ENCODE results near the gene HIRA. TPM values are rescaled to one million over a fixed set of nuclear protein-coding genes. Genes with fewer than 3 reads are reported as not detected.

HIRA gene
- total and polyA plus RNA-seq, 9 of the 15 experiments (the other 6 are each of a cell fraction or from before 2014, with no cell fraction given): 0.96 to 132 (median 58.4) TPM

DNA sequence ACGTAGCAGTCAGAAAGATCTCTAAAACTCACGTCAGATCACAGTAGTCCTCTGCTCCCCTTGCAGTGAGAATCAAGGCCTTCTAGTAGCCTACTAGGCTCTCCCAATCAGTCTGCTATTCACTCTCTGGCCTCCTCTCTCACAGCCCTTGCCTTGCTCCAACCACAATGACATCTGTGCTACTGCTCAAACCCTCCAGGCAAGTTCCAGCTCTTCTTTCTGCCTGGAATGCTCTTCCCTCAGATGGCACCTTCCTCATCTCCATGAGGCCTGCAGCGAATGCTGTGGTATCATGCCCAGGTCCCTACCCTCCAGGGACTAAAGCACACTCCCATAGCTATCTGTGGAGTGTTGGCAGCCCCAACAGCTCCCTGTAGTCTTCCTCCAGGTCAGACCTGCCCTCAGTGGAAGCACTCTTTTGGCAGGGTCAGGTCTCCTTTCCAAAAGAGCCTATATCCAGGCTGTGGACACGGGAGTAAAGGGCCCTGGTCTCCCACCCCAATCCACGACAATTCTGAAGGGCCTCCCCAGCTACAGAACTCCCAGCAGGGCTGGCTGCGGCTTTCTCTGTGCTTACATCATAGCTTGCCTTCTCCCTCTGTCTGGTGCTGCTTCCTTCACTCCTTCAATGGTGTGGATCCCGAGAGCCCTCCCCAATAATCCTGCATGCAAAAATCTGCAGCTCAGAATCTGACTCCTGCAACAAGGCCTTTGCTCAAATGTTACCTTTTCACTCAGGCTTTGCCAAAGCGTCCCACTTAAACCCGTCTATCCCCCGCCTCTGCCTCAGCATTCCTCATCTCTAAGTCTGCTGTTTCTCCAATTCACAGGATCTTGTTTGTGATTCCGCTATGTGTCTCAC is 8.9 kb downstream of the HIRA start (continued):
- TF ChIP-seq, protein P1, sequence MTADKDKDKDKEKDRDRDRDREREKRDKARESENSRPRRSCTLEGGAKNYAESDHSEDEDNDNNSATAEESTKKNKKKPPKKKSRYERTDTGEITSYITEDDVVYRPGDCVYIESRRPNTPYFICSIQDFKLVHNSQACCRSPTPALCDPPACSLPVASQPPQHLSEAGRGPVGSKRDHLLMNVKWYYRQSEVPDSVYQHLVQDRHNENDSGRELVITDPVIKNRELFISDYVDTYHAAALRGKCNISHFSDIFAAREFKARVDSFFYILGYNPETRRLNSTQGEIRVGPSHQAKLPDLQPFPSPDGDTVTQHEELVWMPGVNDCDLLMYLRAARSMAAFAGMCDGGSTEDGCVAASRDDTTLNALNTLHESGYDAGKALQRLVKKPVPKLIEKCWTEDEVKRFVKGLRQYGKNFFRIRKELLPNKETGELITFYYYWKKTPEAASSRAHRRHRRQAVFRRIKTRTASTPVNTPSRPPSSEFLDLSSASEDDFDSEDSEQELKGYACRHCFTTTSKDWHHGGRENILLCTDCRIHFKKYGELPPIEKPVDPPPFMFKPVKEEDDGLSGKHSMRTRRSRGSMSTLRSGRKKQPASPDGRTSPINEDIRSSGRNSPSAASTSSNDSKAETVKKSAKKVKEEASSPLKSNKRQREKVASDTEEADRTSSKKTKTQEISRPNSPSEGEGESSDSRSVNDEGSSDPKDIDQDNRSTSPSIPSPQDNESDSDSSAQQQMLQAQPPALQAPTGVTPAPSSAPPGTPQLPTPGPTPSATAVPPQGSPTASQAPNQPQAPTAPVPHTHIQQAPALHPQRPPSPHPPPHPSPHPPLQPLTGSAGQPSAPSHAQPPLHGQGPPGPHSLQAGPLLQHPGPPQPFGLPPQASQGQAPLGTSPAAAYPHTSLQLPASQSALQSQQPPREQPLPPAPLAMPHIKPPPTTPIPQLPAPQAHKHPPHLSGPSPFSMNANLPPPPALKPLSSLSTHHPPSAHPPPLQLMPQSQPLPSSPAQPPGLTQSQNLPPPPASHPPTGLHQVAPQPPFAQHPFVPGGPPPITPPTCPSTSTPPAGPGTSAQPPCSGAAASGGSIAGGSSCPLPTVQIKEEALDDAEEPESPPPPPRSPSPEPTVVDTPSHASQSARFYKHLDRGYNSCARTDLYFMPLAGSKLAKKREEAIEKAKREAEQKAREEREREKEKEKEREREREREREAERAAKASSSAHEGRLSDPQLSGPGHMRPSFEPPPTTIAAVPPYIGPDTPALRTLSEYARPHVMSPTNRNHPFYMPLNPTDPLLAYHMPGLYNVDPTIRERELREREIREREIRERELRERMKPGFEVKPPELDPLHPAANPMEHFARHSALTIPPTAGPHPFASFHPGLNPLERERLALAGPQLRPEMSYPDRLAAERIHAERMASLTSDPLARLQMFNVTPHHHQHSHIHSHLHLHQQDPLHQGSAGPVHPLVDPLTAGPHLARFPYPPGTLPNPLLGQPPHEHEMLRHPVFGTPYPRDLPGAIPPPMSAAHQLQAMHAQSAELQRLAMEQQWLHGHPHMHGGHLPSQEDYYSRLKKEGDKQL (CRISPR knock-in tag; IDR thresholded peaks at IDR 0.05; ENCODE audit: borderline replicate concordance): no peak
- TF ChIP-seq TFAM (CRISPR knock-in tag; conservative IDR thresholded peaks at IDR 0.05): no peak
- TF ChIP-seq, protein P2, sequence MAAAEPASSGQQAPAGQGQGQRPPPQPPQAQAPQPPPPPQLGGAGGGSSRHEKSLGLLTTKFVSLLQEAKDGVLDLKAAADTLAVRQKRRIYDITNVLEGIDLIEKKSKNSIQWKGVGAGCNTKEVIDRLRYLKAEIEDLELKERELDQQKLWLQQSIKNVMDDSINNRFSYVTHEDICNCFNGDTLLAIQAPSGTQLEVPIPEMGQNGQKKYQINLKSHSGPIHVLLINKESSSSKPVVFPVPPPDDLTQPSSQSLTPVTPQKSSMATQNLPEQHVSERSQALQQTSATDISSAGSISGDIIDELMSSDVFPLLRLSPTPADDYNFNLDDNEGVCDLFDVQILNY (CRISPR knock-in tag; IDR thresholded peaks at IDR 0.05): no peak
- peak; percentile 37; the same call in 1 of the 2 replicates for TF ChIP-seq ZNF764 (CRISPR knock-in tag; IDR thresholded peaks at IDR 0.05; ENCODE audit: low read depth)
- TF ChIP-seq, protein P3, sequence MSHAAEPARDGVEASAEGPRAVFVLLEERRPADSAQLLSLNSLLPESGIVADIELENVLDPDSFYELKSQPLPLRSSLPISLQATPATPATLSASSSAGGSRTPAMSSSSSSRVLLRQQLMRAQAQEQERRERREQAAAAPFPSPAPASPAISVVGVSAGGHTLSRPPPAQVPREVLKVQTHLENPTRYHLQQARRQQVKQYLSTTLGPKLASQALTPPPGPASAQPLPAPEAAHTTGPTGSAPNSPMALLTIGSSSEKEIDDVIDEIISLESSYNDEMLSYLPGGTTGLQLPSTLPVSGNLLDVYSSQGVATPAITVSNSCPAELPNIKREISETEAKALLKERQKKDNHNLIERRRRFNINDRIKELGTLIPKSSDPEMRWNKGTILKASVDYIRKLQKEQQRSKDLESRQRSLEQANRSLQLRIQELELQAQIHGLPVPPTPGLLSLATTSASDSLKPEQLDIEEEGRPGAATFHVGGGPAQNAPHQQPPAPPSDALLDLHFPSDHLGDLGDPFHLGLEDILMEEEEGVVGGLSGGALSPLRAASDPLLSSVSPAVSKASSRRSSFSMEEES (CRISPR knock-in tag; IDR thresholded peaks at IDR 0.05): no peak
- TF ChIP-seq CXXC5 (CRISPR knock-in tag; IDR thresholded peaks at IDR 0.05): 0 out of 2 replicates have a peak, but pooled peaks have one; percentile 17
- TF ChIP-seq, protein P4, sequence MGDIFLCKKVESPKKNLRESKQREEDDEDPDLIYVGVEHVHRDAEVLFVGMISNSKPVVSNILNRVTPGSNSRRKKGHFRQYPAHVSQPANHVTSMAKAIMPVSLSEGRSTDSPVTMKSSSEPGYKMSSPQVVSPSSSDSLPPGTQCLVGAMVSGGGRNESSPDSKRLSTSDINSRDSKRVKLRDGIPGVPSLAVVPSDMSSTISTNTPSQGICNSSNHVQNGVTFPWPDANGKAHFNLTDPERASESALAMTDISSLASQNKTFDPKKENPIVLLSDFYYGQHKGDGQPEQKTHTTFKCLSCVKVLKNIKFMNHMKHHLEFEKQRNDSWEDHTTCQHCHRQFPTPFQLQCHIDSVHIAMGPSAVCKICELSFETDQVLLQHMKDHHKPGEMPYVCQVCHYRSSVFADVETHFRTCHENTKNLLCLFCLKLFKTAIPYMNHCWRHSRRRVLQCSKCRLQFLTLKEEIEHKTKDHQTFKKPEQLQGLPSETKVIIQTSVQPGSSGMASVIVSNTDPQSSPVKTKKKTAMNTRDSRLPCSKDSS (IDR thresholded peaks at IDR 0.05; ENCODE audit: low read depth, partially characterized antibody): no peak
- TF ChIP-seq THRAP3 (IDR thresholded peaks at IDR 0.05; ENCODE audit: borderline replicate concordance): no peak
- no peak for TF ChIP-seq SREBF2 (CRISPR knock-in tag; IDR thresholded peaks at IDR 0.05)
- no peak for TF ChIP-seq ZBED1 (IDR thresholded peaks at IDR 0.05)
- no peak for TF ChIP-seq MYBL2 (IDR thresholded peaks at IDR 0.05; ENCODE audit: low read depth)
- no peak for TF ChIP-seq MYBL2 (CRISPR knock-in tag; IDR thresholded peaks at IDR 0.05; ENCODE audit: borderline replicate concordance)
- no peak for TF ChIP-seq ATF1 (CRISPR knock-in tag; IDR thresholded peaks at IDR 0.05)
- no peak for TF ChIP-seq ATF1 (tag; IDR thresholded peaks at IDR 0.05)
- TF ChIP-seq, protein P5, sequence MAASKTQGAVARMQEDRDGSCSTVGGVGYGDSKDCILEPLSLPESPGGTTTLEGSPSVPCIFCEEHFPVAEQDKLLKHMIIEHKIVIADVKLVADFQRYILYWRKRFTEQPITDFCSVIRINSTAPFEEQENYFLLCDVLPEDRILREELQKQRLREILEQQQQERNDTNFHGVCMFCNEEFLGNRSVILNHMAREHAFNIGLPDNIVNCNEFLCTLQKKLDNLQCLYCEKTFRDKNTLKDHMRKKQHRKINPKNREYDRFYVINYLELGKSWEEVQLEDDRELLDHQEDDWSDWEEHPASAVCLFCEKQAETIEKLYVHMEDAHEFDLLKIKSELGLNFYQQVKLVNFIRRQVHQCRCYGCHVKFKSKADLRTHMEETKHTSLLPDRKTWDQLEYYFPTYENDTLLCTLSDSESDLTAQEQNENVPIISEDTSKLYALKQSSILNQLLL (CRISPR knock-in tag; IDR thresholded peaks at IDR 0.05; ENCODE audit: borderline replicate concordance): 0 out of 2 replicates have a peak, but pooled peaks have one; percentile 11
- peak in 1 of 2 experiments; percentile 7; a peak in 1 of 3 replicates for TF ChIP-seq CBX3 (IDR thresholded peaks at IDR 0.05; ENCODE audit: borderline replicate concordance in 1 of 2, low read length in 2 of 2)
